ENCODE results near the gene SALL4. TPM values are rescaled to one million over a fixed set of nuclear protein-coding genes. Genes with fewer than 3 reads are reported as not detected.
"Not testable (repeated sequence)": the region's sequence is repeated elsewhere in the genome, so short reads cannot be mapped to it uniquely, and the experiment has no call there.

SALL4 gene
- 0.79 and 2.3 TPM in 2 replicates for total RNA-seq (2014; rRNA removed; shearing (Covaris generic))

DNA sequence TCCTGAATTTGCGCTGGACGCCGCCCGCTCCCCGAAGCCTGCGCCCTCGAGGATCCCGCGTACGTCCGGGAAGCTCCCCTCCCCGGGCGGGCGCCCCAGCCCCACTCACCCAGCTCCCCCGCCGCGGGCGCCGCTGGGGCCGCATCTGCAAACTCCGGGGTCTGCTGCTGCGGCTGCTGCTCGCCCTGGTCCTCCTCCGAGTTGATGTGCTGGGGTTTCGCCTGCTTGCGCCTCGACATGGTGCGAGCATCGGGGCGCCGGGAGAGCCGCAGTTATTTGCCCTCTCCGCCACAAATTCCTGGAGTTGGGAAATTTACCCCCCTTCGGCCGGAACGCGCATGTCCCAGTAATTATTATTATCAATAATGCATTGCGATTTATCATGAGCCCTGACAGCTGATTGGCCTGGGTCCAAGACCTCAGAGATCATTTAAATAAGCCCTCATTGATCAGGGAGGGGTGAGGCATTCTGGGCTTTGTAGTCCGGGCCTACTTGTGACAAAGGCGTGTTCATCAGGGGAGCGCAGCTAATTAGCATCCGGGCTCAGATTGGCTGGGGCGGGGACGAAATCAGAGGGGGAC lies at the start of gene SALL4:
SALL4 (minus strand) TSS at position 352 of the 582 bp plus-strand sequence; CDS start at position 239, 113 bp downstream.
- H3K27me3 ChIP-seq (replicated peaks): no peaks in the 10 kb centered on the region

DNA sequence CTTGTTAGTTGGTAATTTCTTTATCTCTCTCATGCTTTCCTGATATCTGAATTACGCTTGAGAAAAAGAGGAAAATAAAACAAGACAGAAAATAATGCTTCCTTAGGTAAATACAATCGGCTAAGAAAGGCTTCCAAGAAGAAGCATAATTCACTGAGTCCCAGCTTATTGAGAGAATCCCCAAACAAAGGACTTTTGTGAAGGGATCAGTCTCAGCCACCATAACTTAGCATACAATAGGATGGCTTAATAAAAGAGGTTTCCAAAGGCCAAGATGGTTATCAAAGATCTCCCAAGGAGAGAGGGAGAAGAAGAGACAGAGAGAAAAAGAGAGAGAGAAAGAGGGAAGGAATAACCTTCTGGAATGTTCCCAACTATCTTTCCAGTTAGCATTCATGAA lies 46.0 kb upstream of the SALL4 start:
- Histone ChIP-seq H3K27me3 (replicated peaks) (no peaks in the 10 kb centered on the region), H3K27ac (no peak overlapping the region), H3K4me3 (no peak overlapping the region), H3K4me1 (replicated peaks) (no peaks in the 10 kb centered on the region; the same call in 1 of the 2 replicates), H3K9me3 (replicated peaks) (no peaks in the 10 kb centered on the region), H3K36me3 (no peaks in the 10 kb centered on the region)
- DNase-seq (ENCODE audit: low read depth in 1 of 2, low spot score in 2 of 2): no peak

More for the DNA sequence above, at the start of gene SALL4:
- Histone ChIP-seq H3K4me3 (peak within 1 kb of the TSS; percentile 39), H3K4me1 (replicated peaks) (peaks cover 11% of the 10 kb centered on the region), H3K36me3 (no peaks in the 10 kb centered on the region), H3K27ac (no peak within 1 kb of the TSS), H3K9me3 (replicated peaks) (no peaks in the 10 kb centered on the region)
- no peak for DNase-seq (ENCODE audit: low read depth in 1 of 2, low spot score in 2 of 2)

DNA sequence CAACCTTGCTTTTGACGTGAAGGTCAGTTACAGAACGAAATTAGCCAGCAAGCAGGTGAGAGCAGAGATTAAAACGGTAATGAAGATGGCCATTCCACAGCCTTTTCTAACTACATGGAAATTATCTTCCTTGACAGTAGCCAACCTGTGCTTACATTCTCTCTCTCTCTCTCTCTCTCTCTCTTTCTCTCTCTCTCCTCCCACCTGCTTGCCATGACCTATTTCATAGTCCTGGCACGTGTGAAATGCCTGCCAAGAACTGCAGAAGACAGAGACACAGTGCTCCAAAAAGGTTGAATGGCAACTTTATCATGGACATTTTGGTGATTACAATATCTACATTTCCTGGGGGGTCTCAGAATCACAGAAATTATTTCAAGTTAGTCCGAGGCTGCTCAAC lies 38.5 kb upstream of the SALL4 start:
- no peak for DNase-seq (ENCODE audit: low read depth in 1 of 2, low spot score in 2 of 2)
- Histone ChIP-seq H3K9me3 (replicated peaks) (no peaks in the 10 kb centered on the region), H3K36me3 (no peaks in the 10 kb centered on the region; the same call in 1 of the 2 replicates), H3K4me1 (replicated peaks) (peaks cover 12% of the 10 kb centered on the region; the same call in 1 of the 2 replicates), H3K4me3 (no peak overlapping the region), H3K27me3 (replicated peaks) (no peaks in the 10 kb centered on the region), H3K27ac (no peak overlapping the region)

DNA sequence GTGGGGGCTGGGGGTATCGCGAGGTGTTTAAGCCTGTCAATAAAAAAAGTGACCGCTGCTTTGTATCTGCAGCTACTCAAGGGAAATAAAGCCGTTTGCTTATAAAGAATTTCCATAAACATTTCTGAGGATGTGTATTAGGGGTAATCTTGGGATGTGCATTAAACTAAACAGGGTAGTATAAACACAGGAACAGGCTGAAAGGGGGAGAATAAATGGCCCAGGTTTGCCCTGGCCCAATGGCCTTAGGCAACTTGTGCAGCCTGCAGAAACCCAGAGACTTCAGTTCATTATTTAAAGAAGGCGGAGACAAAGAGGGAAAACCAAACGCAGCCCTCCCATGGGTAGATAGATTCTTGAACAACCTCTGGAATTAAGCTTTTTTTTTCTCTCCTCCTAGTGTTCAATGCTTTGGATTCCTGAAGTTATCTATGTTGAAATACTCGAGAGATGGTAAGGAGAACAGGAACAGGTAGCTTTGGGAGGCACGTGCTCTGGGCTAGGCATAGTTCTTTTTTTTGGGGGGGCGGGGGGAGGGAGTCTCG lies 35.6 kb upstream of the SALL4 start:
- peak in 1 of 2 experiments; percentile 16 for DNase-seq (ENCODE audit: low read depth in 1 of 2, low spot score in 2 of 2)
- no peak overlapping the region for H3K27ac ChIP-seq
- H3K27me3 ChIP-seq (replicated peaks): no peaks in the 10 kb centered on the region
- no peaks in the 10 kb centered on the region for H3K9me3 ChIP-seq (replicated peaks)
- no peaks in the 10 kb centered on the region; the same call in 1 of the 2 replicates for H3K36me3 ChIP-seq
- no peak overlapping the region for H3K4me3 ChIP-seq
- peaks cover 12% of the 10 kb centered on the region; the same call in 1 of the 2 replicates for H3K4me1 ChIP-seq (replicated peaks)

DNA sequence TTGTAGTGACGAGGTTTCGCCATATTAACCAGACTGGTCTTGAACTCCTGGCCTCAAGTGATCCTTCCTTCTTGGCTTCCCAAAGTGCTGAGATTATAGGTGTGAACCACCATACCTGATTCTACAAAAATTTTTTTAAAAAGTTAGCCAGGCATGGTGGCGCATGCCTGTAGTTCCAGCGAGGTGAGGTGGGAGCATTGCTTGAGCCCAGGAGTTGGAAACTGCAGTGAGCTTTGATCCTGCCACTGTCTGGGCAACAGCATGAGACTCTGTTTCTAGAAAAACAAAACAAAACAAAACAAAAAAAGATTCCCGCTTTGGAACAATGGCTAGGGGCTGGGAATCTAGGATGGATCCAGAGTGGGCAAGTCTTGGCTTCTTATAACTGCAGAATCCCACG lies 35.1 kb upstream of the SALL4 start:
- no peaks in the 10 kb centered on the region for H3K9me3 ChIP-seq (replicated peaks)
- DNase-seq (ENCODE audit: low read depth in 1 of 2, low spot score in 2 of 2): no peak

DNA sequence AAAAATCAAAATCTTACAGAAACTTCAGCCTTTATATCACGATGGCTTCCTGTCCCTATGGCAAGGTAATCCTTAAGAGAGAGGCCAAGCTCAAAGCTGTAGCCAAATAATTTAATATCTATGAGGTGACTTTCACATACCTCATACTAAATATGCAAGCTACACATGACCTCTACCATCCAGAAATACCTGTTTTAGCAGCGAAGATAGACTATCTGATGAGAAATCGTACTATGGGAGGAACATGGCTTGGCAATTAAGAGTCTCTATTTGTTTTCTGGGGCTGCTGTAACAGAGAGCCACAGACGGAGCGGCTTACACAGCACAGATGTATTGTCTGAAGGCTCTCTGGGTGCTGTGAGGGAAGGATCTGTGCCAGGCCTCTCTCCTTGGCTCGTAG lies 31.0 kb upstream of the SALL4 start:
- no peak for DNase-seq (ENCODE audit: low read depth in 1 of 2, low spot score in 2 of 2)
- H3K9me3 ChIP-seq (replicated peaks): no peaks in the 10 kb centered on the region
- no peak overlapping the region for H3K4me3 ChIP-seq
- H3K4me1 ChIP-seq (replicated peaks): peaks cover 11% of the 10 kb centered on the region; the same call in 1 of the 2 replicates
- H3K27me3 ChIP-seq (replicated peaks): no peaks in the 10 kb centered on the region
- H3K36me3 ChIP-seq: no peaks in the 10 kb centered on the region
- H3K27ac ChIP-seq: no peak overlapping the region

More for the DNA sequence above, 35.1 kb upstream of the SALL4 start:
- Histone ChIP-seq H3K4me1 (replicated peaks) (peaks cover 12% of the 10 kb centered on the region; the same call in 1 of the 2 replicates), H3K36me3 (no peaks in the 10 kb centered on the region), H3K27ac (no peak overlapping the region), H3K27me3 (replicated peaks) (no peaks in the 10 kb centered on the region), H3K4me3 (no peak overlapping the region)

DNA sequence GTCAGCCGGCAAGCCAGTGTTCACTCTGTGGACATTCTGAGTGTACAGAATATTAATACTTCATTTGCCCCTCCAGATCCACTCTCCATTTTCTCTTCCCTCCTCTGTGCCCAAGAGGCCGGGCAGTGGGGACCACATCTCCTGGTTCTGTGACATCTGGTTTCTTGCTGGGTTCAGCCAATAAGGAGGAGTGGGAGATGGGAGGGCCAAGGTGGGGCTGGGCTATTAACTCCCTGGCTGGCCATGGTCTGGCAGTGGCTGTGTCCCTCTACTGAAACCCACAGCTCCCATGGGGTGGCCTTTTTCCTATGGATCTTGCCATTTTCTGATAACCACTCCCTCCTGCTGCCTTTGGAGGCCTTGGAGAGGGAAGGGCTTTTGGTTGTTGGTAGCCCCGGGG lies 30.0 kb upstream of the SALL4 start:
- Histone ChIP-seq H3K27ac (no peak overlapping the region), H3K4me1 (replicated peaks) (peaks cover under 1% of the 10 kb centered on the region; the same call in 1 of the 2 replicates), H3K27me3 (replicated peaks) (no peaks in the 10 kb centered on the region), H3K4me3 (no peak overlapping the region), H3K9me3 (replicated peaks) (no peaks in the 10 kb centered on the region), H3K36me3 (no peaks in the 10 kb centered on the region)
- no peak for DNase-seq (ENCODE audit: low read depth in 1 of 2, low spot score in 2 of 2)

DNA sequence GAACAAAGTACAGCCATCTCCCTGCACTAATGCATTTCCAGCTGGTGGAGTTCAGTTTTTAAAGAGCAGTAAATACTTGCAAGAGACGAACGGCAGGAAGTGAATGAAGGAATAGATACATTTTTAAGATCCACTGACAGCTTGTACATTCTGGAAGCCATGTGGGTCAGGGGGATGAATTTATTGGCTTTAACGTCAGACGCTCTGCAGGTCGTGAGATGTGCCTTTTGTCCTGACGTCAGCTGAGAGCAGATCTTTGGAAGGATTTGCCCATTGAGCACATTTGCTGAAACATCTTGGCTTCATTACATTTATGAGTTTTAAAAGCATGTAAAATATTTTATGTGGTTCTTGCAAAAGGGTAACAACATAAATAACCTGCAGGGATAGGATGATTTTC lies 29.5 kb upstream of the SALL4 start:
- no peaks in the 10 kb centered on the region for H3K36me3 ChIP-seq
- no peaks in the 10 kb centered on the region for H3K9me3 ChIP-seq (replicated peaks)
- no peak for DNase-seq (ENCODE audit: low read depth in 1 of 2, low spot score in 2 of 2)
- H3K27ac ChIP-seq: no peak overlapping the region
- no peak overlapping the region for H3K4me3 ChIP-seq
- H3K4me1 ChIP-seq (replicated peaks): no peaks in the 10 kb centered on the region
- H3K27me3 ChIP-seq (replicated peaks): no peaks in the 10 kb centered on the region

DNA sequence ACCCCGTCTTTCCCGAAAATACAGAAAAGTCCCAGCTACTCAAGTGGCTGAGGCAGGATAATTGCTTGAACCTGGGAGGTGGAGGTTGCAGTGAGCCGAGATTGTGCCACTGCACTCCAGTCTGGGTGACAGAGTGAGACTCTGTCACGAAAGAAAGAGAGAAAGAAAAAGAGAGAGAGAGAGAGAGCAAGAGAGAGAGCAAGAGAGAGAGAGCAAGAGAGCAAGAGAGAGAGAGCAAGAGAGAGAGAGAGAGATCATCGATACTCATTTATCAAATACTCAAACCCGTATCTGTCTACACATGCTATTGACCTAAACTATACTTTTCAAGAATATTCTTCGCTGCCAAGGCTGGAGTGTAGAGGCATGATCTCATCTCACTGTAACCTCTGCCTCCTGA lies 28.2 kb upstream of the SALL4 start:
- DNase-seq (ENCODE audit: low read depth in 1 of 2, low spot score in 2 of 2): no peak
- no peak overlapping the region for H3K4me3 ChIP-seq
- H3K9me3 ChIP-seq (replicated peaks): no peaks in the 10 kb centered on the region
- H3K27ac ChIP-seq: no peak overlapping the region
- no peaks in the 10 kb centered on the region for H3K36me3 ChIP-seq
- no peaks in the 10 kb centered on the region for H3K4me1 ChIP-seq (replicated peaks)
- no peaks in the 10 kb centered on the region for H3K27me3 ChIP-seq (replicated peaks)

DNA sequence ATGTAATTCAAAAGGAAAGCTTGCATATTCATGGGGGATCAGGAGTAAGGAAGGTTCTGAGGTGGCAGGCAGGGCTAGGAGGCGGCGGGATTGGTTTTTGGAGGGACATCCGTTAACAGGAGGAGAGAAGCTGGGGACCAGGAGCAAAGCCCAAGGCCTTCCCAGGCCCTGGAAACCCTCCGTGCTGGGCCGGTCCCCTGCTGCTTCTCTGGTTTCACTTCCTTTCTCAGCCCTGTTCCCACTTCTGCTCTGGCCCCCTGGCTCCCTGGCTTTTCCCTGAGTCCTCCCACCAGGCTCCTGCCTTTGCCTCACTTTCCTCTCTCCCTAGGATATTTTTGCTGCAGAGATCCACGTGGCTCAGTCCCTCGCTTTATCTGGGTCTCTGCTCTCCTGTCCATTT lies 26.4 kb upstream of the SALL4 start:
- Histone ChIP-seq H3K4me1 (replicated peaks) (no peaks in the 10 kb centered on the region), H3K27ac (no peak overlapping the region)
- DNase-seq (ENCODE audit: low read depth in 1 of 2, low spot score in 2 of 2): no peak

DNA sequence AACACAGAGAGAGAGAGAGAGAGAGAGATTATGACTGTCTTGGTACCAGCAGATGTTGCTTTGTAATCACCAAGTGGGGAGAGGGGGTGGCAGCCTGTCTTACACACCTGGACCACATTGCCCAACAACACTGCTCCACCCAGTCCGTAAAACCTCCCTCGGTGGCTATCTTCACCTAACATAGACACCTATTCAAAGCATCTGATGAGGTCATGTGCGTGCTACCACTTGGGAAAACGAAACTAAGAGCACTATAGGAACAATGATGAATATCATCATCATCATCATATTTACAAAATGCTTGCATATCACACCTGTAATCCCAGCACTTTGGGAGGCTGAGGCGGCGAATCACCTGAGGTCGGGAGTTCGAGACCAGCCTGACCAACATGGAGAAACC lies 24.1 kb upstream of the SALL4 start:
- Histone ChIP-seq H3K27ac (no peak overlapping the region), H3K9me3 (replicated peaks) (no peaks in the 10 kb centered on the region), H3K4me1 (replicated peaks) (no peaks in the 10 kb centered on the region), H3K36me3 (no peaks in the 10 kb centered on the region), H3K4me3 (no peak overlapping the region), H3K27me3 (replicated peaks) (no peaks in the 10 kb centered on the region)
- no peak for DNase-seq (ENCODE audit: low read depth in 1 of 2, low spot score in 2 of 2)

More for the DNA sequence above, 26.4 kb upstream of the SALL4 start:
- Histone ChIP-seq H3K9me3 (replicated peaks) (no peaks in the 10 kb centered on the region), H3K36me3 (no peaks in the 10 kb centered on the region), H3K4me3 (no peak overlapping the region), H3K27me3 (replicated peaks) (no peaks in the 10 kb centered on the region)

DNA sequence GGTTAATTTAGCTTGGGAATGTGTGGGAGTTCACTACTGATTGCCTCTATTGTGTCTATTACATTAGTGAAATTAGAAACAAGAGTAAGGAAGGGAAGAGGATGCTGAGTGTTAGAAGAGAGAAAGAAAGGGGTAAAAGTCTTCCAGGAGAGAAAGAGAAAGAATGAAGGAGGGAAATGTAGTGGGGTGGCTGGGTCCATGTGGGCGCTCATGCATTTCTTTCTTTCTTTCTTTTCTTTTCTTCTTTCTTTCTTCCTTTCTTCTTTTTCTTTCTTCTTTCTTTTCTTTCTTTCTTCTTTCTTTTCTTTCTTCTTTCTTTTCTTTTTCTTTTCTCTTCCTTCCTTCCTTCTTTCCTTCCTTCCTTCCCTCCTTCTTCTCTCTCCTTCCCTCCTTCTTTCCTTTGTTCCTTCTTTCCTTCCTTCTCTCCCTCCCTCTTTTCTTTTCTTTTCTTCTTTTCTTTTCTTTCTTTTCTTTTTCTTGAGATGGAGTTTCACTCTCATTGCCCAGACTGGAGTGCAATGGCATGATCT lies 16.2 kb upstream of the SALL4 start:
- H3K27me3 ChIP-seq (replicated peaks): no peaks in the 10 kb centered on the region
- no peaks in the 10 kb centered on the region for H3K4me1 ChIP-seq (replicated peaks)
- no peak for DNase-seq (ENCODE audit: low read depth in 1 of 2, low spot score in 2 of 2)
- H3K27ac ChIP-seq: no peak overlapping the region
- no peak overlapping the region for H3K4me3 ChIP-seq
- no peaks in the 10 kb centered on the region for H3K36me3 ChIP-seq
- H3K9me3 ChIP-seq (replicated peaks): no peaks in the 10 kb centered on the region

DNA sequence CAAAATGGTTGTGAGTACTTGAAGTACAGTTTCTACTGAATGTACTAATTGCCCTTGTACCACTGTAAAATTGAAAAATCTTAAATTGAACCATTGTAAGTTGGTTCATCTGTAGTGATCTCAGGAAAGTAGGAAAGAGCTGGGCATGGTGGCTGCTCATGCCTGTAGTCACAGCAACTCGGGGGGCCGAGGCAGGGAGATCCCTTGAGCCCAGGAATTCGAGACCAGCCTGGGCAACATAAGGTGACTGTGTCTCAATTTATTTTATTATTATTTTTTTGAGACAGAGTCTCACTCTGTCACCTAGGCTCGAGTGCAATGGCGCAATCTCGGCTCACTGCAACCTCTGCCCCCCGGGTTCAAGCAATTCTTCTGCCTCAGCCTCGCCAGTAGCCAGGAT lies 14.5 kb upstream of the SALL4 start:
- not testable (repeated sequence) for H3K27me3 ChIP-seq (replicated peaks); H3K4me1 ChIP-seq (replicated peaks); H3K4me3 ChIP-seq; H3K36me3 ChIP-seq; DNase-seq (ENCODE audit: low read depth in 1 of 2, low spot score in 2 of 2); H3K27ac ChIP-seq; H3K9me3 ChIP-seq (replicated peaks)

DNA sequence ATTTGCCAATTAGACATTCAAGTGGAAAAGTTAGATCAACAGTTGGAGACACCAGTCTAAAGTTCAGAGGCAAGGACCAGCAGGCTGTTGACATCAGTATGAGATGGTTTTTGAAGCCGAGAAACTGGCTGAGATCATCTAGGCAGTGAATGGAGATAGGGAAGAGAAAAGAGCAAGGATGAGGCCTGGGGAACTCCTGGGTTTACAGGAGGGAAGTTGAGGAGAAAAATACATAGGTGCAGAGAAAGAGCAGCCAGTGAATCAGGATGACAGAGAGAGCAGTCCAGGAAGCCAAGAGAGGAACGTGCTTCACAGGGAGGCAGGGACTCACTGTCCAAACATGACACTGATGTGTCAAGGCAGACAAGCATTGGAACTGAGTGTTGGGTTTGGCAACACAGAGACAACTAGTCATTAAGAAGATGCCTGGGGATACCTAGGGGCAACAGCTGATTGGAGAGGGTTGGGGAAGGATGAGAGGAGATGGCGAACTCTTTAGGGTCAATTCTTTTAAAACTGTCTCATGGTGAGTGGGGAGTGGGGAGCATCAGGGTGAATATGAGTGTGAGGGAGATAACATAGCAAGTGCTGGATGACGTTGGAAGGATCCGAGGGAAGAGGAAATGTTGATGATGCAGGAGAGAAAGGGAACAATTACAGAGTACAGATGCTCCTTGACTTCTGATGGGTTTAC lies 13.2 kb upstream of the SALL4 start:
- DNase-seq (ENCODE audit: low read depth in 1 of 2, low spot score in 2 of 2): no peak
- H3K27me3 ChIP-seq (replicated peaks): no peaks in the 10 kb centered on the region
- H3K4me1 ChIP-seq (replicated peaks): no peaks in the 10 kb centered on the region
- no peaks in the 10 kb centered on the region for H3K9me3 ChIP-seq (replicated peaks)
- H3K36me3 ChIP-seq: no peaks in the 10 kb centered on the region
- no peak overlapping the region for H3K4me3 ChIP-seq
- H3K27ac ChIP-seq: no peak overlapping the region

All from SJSA1 (cell line).